ENCODE data around the gene TAC4. TPM values are rescaled to one million over a fixed set of nuclear protein-coding genes. Genes with fewer than 3 reads are reported as not detected.

Gene TAC4
- total RNA-seq, 2 donors from 2014 or later: 1.5 to 3.2 TPM

- peaks cover 28% of the 10 kb centered on the region for H3K36me3 ChIP-seq (ENCODE audit: control insufficient read depth, insufficient read depth, low read length)
- H3K4me3 Mint-ChIP-seq: no peak overlapping the region
- no peaks in the 10 kb centered on the region for H3K4me1 Mint-ChIP-seq
- H3K27ac Mint-ChIP-seq: peak overlapping the region; percentile 22
- H3K9ac ChIP-seq (ENCODE audit: extremely low read depth, low read length, poor library complexity, severe bottlenecking): no peak overlapping the region
- no peaks in the 10 kb centered on the region for H3K4me1 ChIP-seq (ENCODE audit: control insufficient read depth, insufficient read depth, low read length)
- WGBS, 2 experiments (ENCODE audit: insufficient coverage in 1 of 2, insufficient read length in 1 of 2): 94 to 96% methylated on average over 6 to 7 of the region's 7 CpGs
- no peaks in the 10 kb centered on the region for H3K9me3 ChIP-seq (ENCODE audit: control insufficient read depth, low read length)
- no peaks in the 10 kb centered on the region for H3K27me3 ChIP-seq (ENCODE audit: control insufficient read depth, insufficient read depth, low read length, poor library complexity, severe bottlenecking)
- DNase-seq: no peak
- no peaks in the 10 kb centered on the region for H3K27me3 Mint-ChIP-seq (ENCODE audit: insufficient read depth)
- peaks cover 40% of the 10 kb centered on the region for H3K36me3 Mint-ChIP-seq (ENCODE audit: low read depth)
- H3K9me3 Mint-ChIP-seq: no peaks in the 10 kb centered on the region
- no peak for TF ChIP-seq CTCF (conservative IDR thresholded peaks at IDR 0.05)
- H3K4me3 ChIP-seq (ENCODE audit: low read length): no peak overlapping the region
- H3K27ac ChIP-seq (ENCODE audit: low read depth, low read length): no peak overlapping the region
Measured at GRCh38 chr17:49835472-49835871, 12.4 kb downstream of the TAC4 start.

- WGBS, 2 experiments (ENCODE audit: insufficient coverage in 1 of 2, insufficient read length in 1 of 2): 96 to 99% methylated on average over 16 to 19 of the region's 19 CpGs
- TF ChIP-seq CTCF (conservative IDR thresholded peaks at IDR 0.05): no peak
- Histone ChIP-seq H3K9me3 (ENCODE audit: control insufficient read depth, low read length) (no peaks in the 10 kb centered on the region), H3K36me3 (ENCODE audit: control insufficient read depth, insufficient read depth, low read length) (peaks cover 37% of the 10 kb centered on the region), H3K27ac (ENCODE audit: low read depth, low read length) (no peak overlapping the region), H3K4me1 (ENCODE audit: control insufficient read depth, insufficient read depth, low read length) (no peaks in the 10 kb centered on the region), H3K27me3 (ENCODE audit: control insufficient read depth, insufficient read depth, low read length, poor library complexity, severe bottlenecking) (no peaks in the 10 kb centered on the region), H3K4me3 (ENCODE audit: low read length) (no peak overlapping the region), H3K9ac (ENCODE audit: extremely low read depth, low read length, poor library complexity, severe bottlenecking) (no peak overlapping the region)
- no peak for DNase-seq
- H3K4me3 Mint-ChIP-seq: no peak overlapping the region
- no peaks in the 10 kb centered on the region for H3K27me3 Mint-ChIP-seq (ENCODE audit: insufficient read depth)
- no peak overlapping the region for H3K27ac Mint-ChIP-seq
- H3K9me3 Mint-ChIP-seq: no peaks in the 10 kb centered on the region
- peaks cover 44% of the 10 kb centered on the region for H3K36me3 Mint-ChIP-seq (ENCODE audit: low read depth)
- no peaks in the 10 kb centered on the region for H3K4me1 Mint-ChIP-seq
Measured at GRCh38 chr17:49834118-49834743, 13.6 kb downstream of the TAC4 start.

DNA sequence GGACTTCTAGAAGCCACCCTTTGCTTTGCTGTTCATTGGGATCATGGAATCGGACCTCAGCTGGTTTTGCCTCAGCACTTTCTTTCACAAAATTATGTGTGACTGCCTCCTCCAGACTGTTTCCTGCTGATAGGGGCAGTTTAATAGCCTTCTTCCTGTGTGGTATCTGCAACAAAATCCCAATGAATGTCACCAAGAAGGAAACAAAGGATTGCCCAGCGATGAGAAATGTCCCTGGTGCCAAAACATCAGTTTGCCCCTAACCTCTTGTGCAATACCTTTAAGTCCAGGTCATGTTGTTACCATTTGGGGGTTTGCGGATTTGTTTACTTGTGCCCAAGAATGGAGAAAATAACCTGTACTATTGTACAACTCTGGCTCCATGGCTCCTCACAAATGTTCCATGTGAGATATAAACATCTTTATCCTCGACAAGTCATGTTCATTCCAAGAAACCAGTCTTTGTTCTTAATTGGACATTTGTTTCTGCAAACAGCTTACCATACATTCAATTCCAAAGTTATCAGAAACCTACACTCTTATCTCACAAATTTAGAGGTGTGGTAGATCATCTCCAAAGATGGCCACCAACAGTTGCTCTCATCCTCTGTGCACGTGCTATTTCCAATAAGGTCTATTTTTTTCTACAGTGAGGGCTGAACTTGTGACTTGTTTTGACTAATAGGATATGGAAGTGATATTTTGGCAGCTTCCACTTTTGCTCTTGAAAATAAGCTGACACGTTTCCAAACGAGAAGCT is 14.8 kb downstream of the TAC4 start:
- H3K9me3 ChIP-seq (ENCODE audit: control insufficient read depth, low read length): no peaks in the 10 kb centered on the region
- Mint-ChIP-seq H3K27ac (peak overlapping the region; percentile 78), H3K4me3 (no peak overlapping the region), H3K27me3 (ENCODE audit: insufficient read depth) (no peaks in the 10 kb centered on the region), H3K9me3 (no peaks in the 10 kb centered on the region), H3K4me1 (no peaks in the 10 kb centered on the region), H3K36me3 (ENCODE audit: low read depth) (peaks cover 55% of the 10 kb centered on the region)
- no peak overlapping the region for H3K4me3 ChIP-seq (ENCODE audit: low read length)
- no peak overlapping the region for H3K27ac ChIP-seq (ENCODE audit: low read depth, low read length)
- DNase-seq: no peak
- H3K4me1 ChIP-seq (ENCODE audit: control insufficient read depth, insufficient read depth, low read length): no peaks in the 10 kb centered on the region
- 98 to 99% methylated on average over 6 to 7 of the region's 7 CpGs for WGBS, 2 experiments (ENCODE audit: insufficient coverage in 1 of 2, insufficient read length in 1 of 2)
- H3K9ac ChIP-seq (ENCODE audit: extremely low read depth, low read length, poor library complexity, severe bottlenecking): no peak overlapping the region
- TF ChIP-seq CTCF (conservative IDR thresholded peaks at IDR 0.05): no peak
- H3K36me3 ChIP-seq (ENCODE audit: control insufficient read depth, insufficient read depth, low read length): peaks cover 49% of the 10 kb centered on the region
- no peaks in the 10 kb centered on the region for H3K27me3 ChIP-seq (ENCODE audit: control insufficient read depth, insufficient read depth, low read length, poor library complexity, severe bottlenecking)

Data from endodermal cell (in vitro differentiated cells).